ENCODE data around the gene UNC5CL. TPM values are rescaled to one million over a fixed set of nuclear protein-coding genes. Genes with fewer than 3 reads are reported as not detected.

UNC5CL gene
- polyA plus RNA-seq (2011; rRNA removed) (not detected in 2 replicates), polyA minus RNA-seq (2011; rRNA and poly(A)+ RNA removed) (not detected in 2 replicates)

- ChIA-PET POLR2A (no interaction called here), CTCF (interaction anchor here (0.6 to 6.4 kb wide), 18 partner anchors 10 to 1678 kb away, joined by 3 to 68 read pairs (median 6); partner anchors contain the start of gene APOBEC2)
- peak; percentile 74 for TF ChIP-seq CTCF (IDR thresholded peaks at IDR 0.05; ENCODE audit: insufficient read depth, low read depth, low read length)
- Histone ChIP-seq H3K27me3 (ENCODE audit: control insufficient read depth, insufficient read depth, low read length) (peaks cover 3% of the 10 kb centered on the region; the same call in 1 of the 2 replicates), H3K36me3 (ENCODE audit: control insufficient read depth, insufficient read depth, low read length) (no peaks in the 10 kb centered on the region), H3K4me3 (ENCODE audit: low read depth, low read length) (no peak within 1 kb of the TSS)
- DNase-seq (ENCODE audit: low read depth): no peak
Observed at GRCh38 chr6:41039060-41039998, at the start of gene UNC5CL. UNC5CL (minus strand) TSS chr6:41039221; CDS start chr6:41035074, 4,147 bp downstream.

GRCh38 chr6:41088451-41088850 lies 49.4 kb upstream of the UNC5CL start:
- TF ChIP-seq CTCF (IDR thresholded peaks at IDR 0.05; ENCODE audit: insufficient read depth, low read depth, low read length): no peak
- no peak overlapping the region for H3K4me3 ChIP-seq (ENCODE audit: low read depth, low read length)
- CTCF ChIA-PET: interaction anchor here (1.2 to 4.9 kb wide), 2 partner anchors 15 to 94 kb away, joined by 3 to 39 read pairs; no protein-coding TSS in a partner anchor
- peaks cover 6% of the 10 kb centered on the region for H3K36me3 ChIP-seq (ENCODE audit: control insufficient read depth, insufficient read depth, low read length)
- no peaks in the 10 kb centered on the region for H3K27me3 ChIP-seq (ENCODE audit: control insufficient read depth, insufficient read depth, low read length)
- DNase-seq (ENCODE audit: low read depth): no peak
- POLR2A ChIA-PET: no interaction called here

GRCh38 chr6:41085182-41085581 lies 46.2 kb upstream of the UNC5CL start:
- H3K4me3 ChIP-seq (ENCODE audit: low read depth, low read length): no peak overlapping the region
- H3K27me3 ChIP-seq (ENCODE audit: control insufficient read depth, insufficient read depth, low read length): no peaks in the 10 kb centered on the region
- no peak for DNase-seq (ENCODE audit: low read depth)
- H3K36me3 ChIP-seq (ENCODE audit: control insufficient read depth, insufficient read depth, low read length): peaks cover 6% of the 10 kb centered on the region
- TF ChIP-seq CTCF (IDR thresholded peaks at IDR 0.05; ENCODE audit: insufficient read depth, low read depth, low read length): no peak
- POLR2A ChIA-PET: no interaction called here
- CTCF ChIA-PET: no interaction called here

- POLR2A ChIA-PET: no interaction called here
- CTCF ChIA-PET: no interaction called here
- no peak overlapping the region for H3K4me3 ChIP-seq (ENCODE audit: low read depth, low read length)
Observed at GRCh38 chr6:41083072-41083471, 44.1 kb upstream of the UNC5CL start.

More at GRCh38 chr6:41083072-41083471, 44.1 kb upstream of the UNC5CL start:
- Histone ChIP-seq H3K36me3 (ENCODE audit: control insufficient read depth, insufficient read depth, low read length) (peaks cover 4% of the 10 kb centered on the region), H3K27me3 (ENCODE audit: control insufficient read depth, insufficient read depth, low read length) (no peaks in the 10 kb centered on the region)
- TF ChIP-seq CTCF (IDR thresholded peaks at IDR 0.05; ENCODE audit: insufficient read depth, low read depth, low read length): no peak
- DNase-seq (ENCODE audit: low read depth): no peak
